ENCODE measurements around the gene SPTB. TPM values are rescaled to one million over a fixed set of nuclear protein-coding genes. Genes with fewer than 3 reads are reported as not detected.

SPTB gene
- total and polyA plus RNA-seq, 10 of the 15 experiments (the other 5 are each of a cell fraction or from before 2014, with no cell fraction given) = under 0.01 to 0.04 (median 0.02) TPM; not detected in 4

GRCh38 chr14:64845878-64846277 is 33.8 kb downstream of the SPTB start:
- Histone ChIP-seq H4K20me1 (ENCODE audit: control insufficient read depth, insufficient read depth) (no peaks in the 10 kb centered on the region), H3K9ac (ENCODE audit: control insufficient read depth, insufficient read depth, low read length) (no peak overlapping the region), H2AFZ (ENCODE audit: control insufficient read depth, low read depth, low read length) (no peak overlapping the region), H3K36me3 (ENCODE audit: control insufficient read depth in 2 of 2, insufficient read depth in 2 of 2, low read length in 1 of 2) (no peaks in the 10 kb centered on the region), H3K4me1 (ENCODE audit: control insufficient read depth, insufficient read depth, low read length) (peaks cover 19% of the 10 kb centered on the region), H3K4me2 (ENCODE audit: control insufficient read depth, insufficient read depth) (no peak overlapping the region), H3K27me3 (replicated peaks in 1 of 2; ENCODE audit: control insufficient read depth in 2 of 2, insufficient read depth in 2 of 2, low read length in 1 of 2) (no peaks in the 10 kb centered on the region; a peak in 1 of 4 replicates), H3K9me3 (replicated peaks; ENCODE audit: control insufficient read depth, insufficient read depth, low read length) (no peaks in the 10 kb centered on the region), H3K27ac (ENCODE audit: control insufficient read depth, insufficient read depth) (no peak overlapping the region), H3K4me3 (no peak overlapping the region), H3K79me2 (ENCODE audit: control insufficient read depth, insufficient read depth, low read length) (no peaks in the 10 kb centered on the region)
- no peak for ATAC-seq
- FAIRE-seq = no peak
- WGBS (ENCODE audit: insufficient coverage, insufficient replicate concordance, low lambda C conversion rate, missing lambda C conversion rate) = 49% methylated on average over 6 of the region's 6 CpGs
- RAD21 ChIA-PET (ENCODE audit: unreplicated experiment) = no interaction called here
- in situ Hi-C loops (cut with MboI) (no loop called here), intact Hi-C loops (cut with micrococcal nuclease; ENCODE audit: unreplicated experiment) (no loop called here)
- DNase-seq (ENCODE audit: low read depth, low spot score) = no peak
- POLR2A ChIA-PET = no interaction called here
- SMC1A ChIA-PET (ENCODE audit: uncharacterized antibody, unreplicated experiment) = interaction anchor here (1.2 to 2.0 kb wide), 2 partner anchors 18 to 22 kb away, joined by 3 to 4 read pairs; no protein-coding TSS in a partner anchor
- no TSS peak for BruUV-seq (replicated peaks)
- CTCF ChIA-PET = interaction anchor here (1.0 to 2.0 kb wide), 2 partner anchors 46 to 50 kb away, joined by 3 to 8 read pairs; no protein-coding TSS in a partner anchor
- TF ChIP-seq TCF12 (IDR thresholded peaks at IDR 0.05; ENCODE audit: low read depth, low read length) = no peak
- TF ChIP-seq ZNF24 (IDR thresholded peaks at IDR 0.05) = no peak
- TF ChIP-seq NFIC (IDR thresholded peaks at IDR 0.05; ENCODE audit: low read depth, low read length) = no peak
- no peak for TF ChIP-seq BCL3 (IDR thresholded peaks at IDR 0.05; ENCODE audit: borderline replicate concordance, insufficient read depth, low read depth, low read length, poor library complexity, severe bottlenecking)
- no peak for TF ChIP-seq CHD4 (IDR thresholded peaks at IDR 0.05)
- TF ChIP-seq RB1 (IDR thresholded peaks at IDR 0.05; ENCODE audit: borderline replicate concordance) = no peak
- TF ChIP-seq ZBTB11 (CRISPR knock-in tag; IDR thresholded peaks at IDR 0.05) = no peak
- no peak for TF ChIP-seq USF2 (IDR thresholded peaks at IDR 0.05; ENCODE audit: borderline replicate concordance, low read depth, low read length)
- no peak for TF ChIP-seq CUX1 (IDR thresholded peaks at IDR 0.05; ENCODE audit: insufficient replicate concordance, low read depth, low read length)
- no peak for TF ChIP-seq SRF (IDR thresholded peaks at IDR 0.05; ENCODE audit: low read depth in 2 of 2, low read length in 2 of 2)
- no peak for TF ChIP-seq NFXL1 (IDR thresholded peaks at IDR 0.05; ENCODE audit: borderline replicate concordance)
